CD4-positive, alpha-beta T cell (primary cell): ENCODE results near the gene INSR. TPM values are rescaled to one million over a fixed set of nuclear protein-coding genes. Genes with fewer than 3 reads are reported as not detected.
"Not testable (repeated sequence)": the region's sequence is repeated elsewhere in the genome, so short reads cannot be mapped to it uniquely, and the experiment has no call there.

Experiments used
- ATAC-seq: fragments of 200-7000 bp; cut with Tn5 transposase; one replicate; pipeline ENCODE4 v1.10.0; 2022; ENCODE audit warnings: mild to moderate bottlenecking; ENCODE audit not compliant: poor library complexity
- CTCF ChIA-PET: fragments of 350-600 bp; sonication (Branson Sonifier 250); formaldehyde crosslinking; loops from one replicate; lab custom pipeline; 2021; ENCODE audit warnings: antibody characterized with exemption, inconsistent platforms; lab: Charles Lee
- POLR2A ChIA-PET: fragments of 350-600 bp; sonication (Branson Sonifier 250); formaldehyde crosslinking; loops from one replicate; lab custom pipeline; 2021; ENCODE audit warnings: antibody characterized with exemption, inconsistent platforms; lab: Charles Lee
- DNase-seq, 14 experiments: peaks; one replicate each; pipeline ENCODE4 v3.0.0-alpha.2; 2013 to 2020; ENCODE audit warnings: mixed read lengths in 2 of 14
- H3K27ac ChIP-seq, 2 donors: one replicate each; pipeline versions ENCODE4 v1.5.1 to v1.7.0; 2013; ENCODE audit warnings: low read length in 2 of 2, low read depth in 1 of 2, mild to moderate bottlenecking in 1 of 2
- H3K27me3 ChIP-seq, 2 experiments: 1 replicate in 1 of 2; 2 replicates in 1 of 2; pipeline versions ENCODE4 v1.6.1 to v1.7.0; 2013; ENCODE audit warnings: low read length in 2 of 2, control low read depth in 1 of 2, mild to moderate bottlenecking in 1 of 2, moderate library complexity in 1 of 2; ENCODE audit not compliant: insufficient read depth in 2 of 2, control insufficient read depth in 1 of 2
- H3K36me3 ChIP-seq: one replicate; pipeline ENCODE4 v1.6.1; 2013; ENCODE audit warnings: low read length, control low read depth; ENCODE audit not compliant: insufficient read depth
- H3K4me1 ChIP-seq: one replicate; pipeline ENCODE4 v1.6.1; 2013; ENCODE audit warnings: low read length, control low read depth; ENCODE audit not compliant: insufficient read depth
- H3K4me3 ChIP-seq: one replicate; pipeline ENCODE4 v1.5.1; 2013; ENCODE audit warnings: mild to moderate bottlenecking, low read length, moderate library complexity
- H3K9me3 ChIP-seq, 2 experiments: 1 replicate in 1 of 2; 2 replicates in 1 of 2; pipeline versions ENCODE4 v1.6.1 to v1.7.0; 2013; ENCODE audit warnings: low read length in 2 of 2, mild to moderate bottlenecking in 2 of 2, control low read depth in 1 of 2, moderate library complexity in 1 of 2; ENCODE audit not compliant: control insufficient read depth in 1 of 2, insufficient read depth in 1 of 2
- H3K27ac Mint-ChIP-seq: one replicate; pipeline ENCODE4 v1.8.0; 2020; ENCODE audit warnings: mixed read lengths
- H3K27me3 Mint-ChIP-seq: one replicate; pipeline ENCODE4 v1.8.0; 2021; ENCODE audit warnings: mixed read lengths
- H3K36me3 Mint-ChIP-seq: one replicate; pipeline ENCODE4 v1.8.0; 2021; ENCODE audit warnings: low read depth, mixed read lengths
- H3K4me1 Mint-ChIP-seq: one replicate; pipeline ENCODE4 v1.8.0; 2021; ENCODE audit warnings: low read depth, mixed read lengths
- H3K4me3 Mint-ChIP-seq: one replicate; pipeline ENCODE4 v1.8.0; 2020; ENCODE audit warnings: mild to moderate bottlenecking, mixed read lengths
- H3K9me3 Mint-ChIP-seq: one replicate; pipeline ENCODE4 v1.8.0; 2020; ENCODE audit warnings: mixed read lengths
- CTCF ChIP-seq: fragments of 200-600 bp; IDR thresholded peaks from one replicate; pipeline ENCODE4 v1.8.0; 2022; ENCODE audit warnings: antibody characterized with exemption, mild to moderate bottlenecking
- intact Hi-C, 2 experiments: fragments of 100-400 bp; cut with DNase I in 1 of 2; cut with micrococcal nuclease in 1 of 2; formaldehyde crosslinking; loops; one replicate each; pipeline versions ENCODE4 v1.15.1 to v1.9.0; 2023 to 2025; cut with DNase I, micrococcal nuclease
- total RNA-seq, 174 experiments: library from RNA in 2 of 174; stranded (reverse) in 2 of 174; gene quantifications; one replicate each; pipeline ENCODE4 v1.2.3 and lab custom pipeline; 2021 to 2026

INSR gene
- total RNA-seq, 2 experiments from 2014 or later: 1.8 to 3.0 TPM

- TF ChIP-seq CTCF: no peak
- no peaks in the 10 kb centered on the region for H3K36me3 Mint-ChIP-seq
- no peaks in the 10 kb centered on the region for H3K9me3 Mint-ChIP-seq
- ChIA-PET CTCF (no interaction called here), POLR2A (no interaction called here)
- Histone ChIP-seq H3K9me3 (no peaks in the 10 kb centered on the region), H3K4me3 (no peak overlapping the region), H3K4me1 (peaks cover 2% of the 10 kb centered on the region), H3K36me3 (no peaks in the 10 kb centered on the region), H3K27me3 (no peaks in the 10 kb centered on the region), H3K27ac (no peak overlapping the region)
- no peak overlapping the region for H3K4me3 Mint-ChIP-seq
- intact Hi-C loops: no loop called here
- DNase-seq: no peak
- no peak overlapping the region for H3K27ac Mint-ChIP-seq
- no peak for ATAC-seq
- peaks cover 8% of the 10 kb centered on the region for H3K27me3 Mint-ChIP-seq
- no peaks in the 10 kb centered on the region for H3K4me1 Mint-ChIP-seq
Measured at GRCh38 chr19:7227735-7228134, 66.5 kb downstream of the INSR start.

GRCh38 chr19:7227149-7227548, 67.1 kb downstream of the INSR start:
- DNase-seq, intact Hi-C loops, H3K27ac ChIP-seq, CTCF ChIA-PET, H3K27me3 ChIP-seq, H3K36me3 Mint-ChIP-seq, ATAC-seq, H3K9me3 ChIP-seq, H3K4me3 ChIP-seq, H3K4me3 Mint-ChIP-seq, H3K36me3 ChIP-seq, H3K4me1 Mint-ChIP-seq, H3K27ac Mint-ChIP-seq, H3K9me3 Mint-ChIP-seq, H3K4me1 ChIP-seq, H3K27me3 Mint-ChIP-seq: not testable (repeated sequence)
- POLR2A ChIA-PET: interaction anchor here (0.6 kb wide), 2 partner anchors 12 to 29 kb away, joined by 4 read pairs; no protein-coding TSS in a partner anchor

GRCh38 chr19:7226739-7227138, 67.5 kb downstream of the INSR start:
- no peak overlapping the region for H3K4me3 ChIP-seq
- ATAC-seq (no peak), DNase-seq (no peak)
- H3K27me3 ChIP-seq: no peaks in the 10 kb centered on the region
- TF ChIP-seq CTCF: no peak
- no peak overlapping the region for H3K27ac ChIP-seq
- intact Hi-C loops: no loop called here
- Mint-ChIP-seq H3K27ac (no peak overlapping the region), H3K36me3 (no peaks in the 10 kb centered on the region), H3K27me3 (peaks cover 8% of the 10 kb centered on the region), H3K4me1 (no peaks in the 10 kb centered on the region), H3K4me3 (no peak overlapping the region), H3K9me3 (no peaks in the 10 kb centered on the region)
- ChIA-PET CTCF (no interaction called here), POLR2A (interaction anchor here (0.6 kb wide), 3 partner anchors 11 to 91 kb away, joined by 3 to 4 read pairs (median 4); no protein-coding TSS in a partner anchor)
- H3K9me3 ChIP-seq: no peaks in the 10 kb centered on the region
- H3K36me3 ChIP-seq: no peaks in the 10 kb centered on the region
- H3K4me1 ChIP-seq: peaks cover 2% of the 10 kb centered on the region

DNA sequence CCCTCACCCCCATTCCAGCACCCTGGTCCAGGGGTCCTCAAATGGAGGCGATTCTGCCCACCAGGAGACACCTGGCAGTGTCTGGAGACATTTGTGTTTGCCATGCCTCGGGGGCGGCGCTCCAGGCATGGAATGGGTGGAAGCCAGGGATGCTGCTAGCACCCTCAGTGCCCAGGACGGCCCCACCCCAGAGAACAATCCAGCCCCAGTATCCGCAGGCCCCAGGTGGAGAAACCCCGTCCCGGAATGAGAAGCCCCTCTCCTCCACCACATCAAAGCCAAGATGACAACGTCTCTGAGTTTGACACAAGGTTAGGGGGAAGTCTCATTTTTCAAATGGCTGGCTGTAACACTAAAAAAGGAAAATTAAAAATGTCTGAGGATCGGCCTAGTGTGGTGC, 68.5 kb downstream of the INSR start:
- H3K4me3 Mint-ChIP-seq: no peak overlapping the region
- POLR2A ChIA-PET: no interaction called here
- CTCF ChIA-PET: no interaction called here

More for the DNA sequence above, 68.5 kb downstream of the INSR start:
- TF ChIP-seq CTCF: no peak
- H3K27me3 ChIP-seq: no peaks in the 10 kb centered on the region
- H3K4me1 ChIP-seq: peaks cover 2% of the 10 kb centered on the region
- Mint-ChIP-seq H3K9me3 (no peaks in the 10 kb centered on the region), H3K4me1 (no peaks in the 10 kb centered on the region), H3K36me3 (no peaks in the 10 kb centered on the region), H3K27ac (no peak overlapping the region), H3K27me3 (peaks cover 8% of the 10 kb centered on the region)
- no peaks in the 10 kb centered on the region for H3K9me3 ChIP-seq
- no peak for ATAC-seq
- no peak overlapping the region for H3K4me3 ChIP-seq
- no peaks in the 10 kb centered on the region for H3K36me3 ChIP-seq
- H3K27ac ChIP-seq: no peak overlapping the region
- intact Hi-C loops: no loop called here
- DNase-seq: no peak
